Panc1 (cell line): ENCODE measurements around the gene SLC25A42. TPM values are rescaled to one million over a fixed set of nuclear protein-coding genes. Genes with fewer than 3 reads are reported as not detected.

Source experiments
- ATAC-seq: fragments of 200-7000 bp; cut with Tn5 transposase; 2 replicates; pipeline ENCODE4 v1.9.1; 2020; ENCODE audit warnings: mild to moderate bottlenecking, moderate library complexity
- BruUV-seq: library from RNA; stranded (reverse); fragments of 400-500 nt; replicated peaks from 2 replicates; lab custom pipeline; 2021; lab: Mats Ljungman, UMichigan
- CTCF ChIA-PET: fragments of 300-600 bp; sonication (Branson Sonifier 250); formaldehyde crosslinking; loops from one replicate; lab custom pipeline; 2022; ENCODE audit warnings: antibody characterized with exemption; lab: Charles Lee
- POLR2A ChIA-PET: fragments of 300-600 bp; sonication (Branson Sonifier 250); formaldehyde crosslinking; loops from one replicate; lab custom pipeline; 2022; ENCODE audit warnings: antibody characterized with exemption; lab: Charles Lee
- DNase-seq: peaks from one replicate; pipeline ENCODE4 v3.0.0-alpha.2; 2010; ENCODE audit warnings: low read depth, low spot score
- H3K27ac ChIP-seq: 2 replicates; pipeline ENCODE4 v1.5.1; 2011; ENCODE audit warnings: mild to moderate bottlenecking, low read length, inconsistent platforms
- H3K27me3 ChIP-seq: fragments of 200-500 bp; sonication (Bioruptor generic); 2 replicates; pipeline ENCODE4 v1.6.0; 2014; ENCODE audit warnings: low read length, inconsistent platforms; ENCODE audit not compliant: control insufficient read depth, insufficient read depth
- H3K36me3 ChIP-seq: fragments of 200-500 bp; sonication (Bioruptor generic); 2 replicates; pipeline ENCODE4 v1.5.1; 2014; ENCODE audit warnings: inconsistent platforms, mild to moderate bottlenecking, low read length, moderate library complexity; ENCODE audit not compliant: control insufficient read depth, insufficient read depth
- H3K4me1 ChIP-seq: 2 replicates; pipeline ENCODE4 v1.5.1; 2011; ENCODE audit warnings: inconsistent platforms, mild to moderate bottlenecking, low read length, moderate library complexity; ENCODE audit not compliant: control insufficient read depth, insufficient read depth
- H3K4me3 ChIP-seq, 2 experiments: 2 replicates each; pipeline ENCODE4 v1.5.1; 2011 to 2012; ENCODE audit warnings: low read depth in 2 of 2, low read length in 2 of 2, mild to moderate bottlenecking in 2 of 2, inconsistent platforms in 1 of 2, moderate library complexity in 1 of 2
- H3K9me3 ChIP-seq: fragments of 200-500 bp; sonication (Bioruptor generic); 2 replicates; pipeline ENCODE4 v1.5.1; 2014; ENCODE audit warnings: low read depth, mild to moderate bottlenecking, inconsistent platforms, low read length, moderate library complexity; ENCODE audit not compliant: control insufficient read depth, insufficient read depth
- CTCF ChIP-seq: fragments of 450-650 bp; IDR thresholded peaks from 2 replicates; pipeline ENCODE4 v1.5.1; 2017; ENCODE audit warnings: mild to moderate bottlenecking
- POLR2AphosphoS5 ChIP-seq: IDR thresholded peaks from 2 replicates; pipeline ENCODE4 v1.6.1; 2012; ENCODE audit warnings: mild to moderate bottlenecking, low read depth, low read length, moderate library complexity
- REST ChIP-seq, 2 experiments: IDR thresholded peaks; 2 replicates each; pipeline ENCODE4 v1.6.1; 2011 to 2012; ENCODE audit warnings: low read depth in 2 of 2, control low read depth in 1 of 2, low read length in 1 of 2, mild to moderate bottlenecking in 1 of 2, moderate library complexity in 1 of 2; ENCODE audit not compliant: insufficient read depth in 1 of 2
- SIN3A ChIP-seq: IDR thresholded peaks from 2 replicates; pipeline ENCODE4 v1.6.1; 2012; ENCODE audit warnings: low read depth, mild to moderate bottlenecking, low read length, moderate library complexity, borderline replicate concordance; ENCODE audit not compliant: insufficient read depth
- TCF7L2 ChIP-seq: IDR thresholded peaks from 2 replicates; pipeline ENCODE4 v1.6.1; 2011; ENCODE audit warnings: mild to moderate bottlenecking, low read depth, low read length, inconsistent platforms
- in situ Hi-C: cut with HindIII; loops from 2 replicates; pipeline ENCODE4 v1.10.0; 2016; ENCODE audit warnings: low sequenced_read_pairs, low pct_unique_long_range_greater_than_20kb
- intact Hi-C: fragments of 100-400 bp; cut with micrococcal nuclease; formaldehyde crosslinking; loops from one replicate; pipeline ENCODE4 v1.10.0; 2022; ENCODE audit not compliant: unreplicated experiment
- total RNA-seq: library from RNA; stranded (reverse); gene quantifications from one replicate; pipeline ENCODE4 v1.2.1, GENCODE V29; 2021; ENCODE audit not compliant: unreplicated experiment

Gene SLC25A42
- total RNA-seq, 1 experiment from 2014 or later, result 2.6 TPM

GRCh38 chr19:19110410-19111135 lies 46.8 kb downstream of the SLC25A42 start:
- intact Hi-C loops, result no loop called here

More at GRCh38 chr19:19110410-19111135, 46.8 kb downstream of the SLC25A42 start:
- Histone ChIP-seq H3K4me1 (no peaks in the 10 kb centered on the region), H3K27me3 (no peaks in the 10 kb centered on the region), H3K27ac (no peak overlapping the region), H3K36me3 (no peaks in the 10 kb centered on the region), H3K4me3 (no peak overlapping the region), H3K9me3 (no peaks in the 10 kb centered on the region)
- ChIA-PET CTCF (interaction anchor here (0.6 kb wide), 1 partner anchor 30 kb away, joined by 8 read pairs; no protein-coding TSS in a partner anchor), POLR2A (no interaction called here)
- TF ChIP-seq POLR2AphosphoS5 (no peak), SIN3A (no peak), CTCF (no peak), TCF7L2 (no peak), REST (IDR thresholded peaks at IDR 0.05; ENCODE audit: insufficient read depth in 1 of 2, low read depth in 2 of 2, low read length in 1 of 2) (no peak)
- BruUV-seq, result no TSS peak
- DNase-seq (no peak), ATAC-seq (no peak)
- in situ Hi-C loops, result no loop called here
